GM06990 (cell line): ENCODE data around the gene ALOX12B.
A peak's percentile ranks its signal among the peaks of the same experiment; 100 is the strongest.

ENCODE experiments used
- DNase-seq: peaks from one replicate; pipeline ENCODE4 v3.0.0-alpha.2; 2011; ENCODE audit not compliant: insufficient read length; ENCODE audit errors: extremely low read depth
- H3K27me3 ChIP-seq: replicated peaks from 2 replicates; pipeline ENCODE4 v1.6.0; 2011; ENCODE audit warnings: low read length; ENCODE audit not compliant: control insufficient read depth, insufficient read depth
- H3K36me3 ChIP-seq: 2 replicates; pipeline ENCODE4 v1.5.1; 2011; ENCODE audit warnings: low read length; ENCODE audit not compliant: control insufficient read depth, insufficient read depth
- H3K4me3 ChIP-seq: replicated peaks from 2 replicates; pipeline ENCODE4 v1.5.1; 2011; ENCODE audit warnings: low read depth, mild to moderate bottlenecking, control low read depth, low read length
- CTCF ChIP-seq: IDR thresholded peaks from 2 replicates; pipeline ENCODE4 v1.5.1; 2011; ENCODE audit warnings: low read length, control low read depth, mild to moderate bottlenecking, inconsistent platforms; ENCODE audit not compliant: insufficient read depth, poor library complexity, severe bottlenecking

ALOX12B gene

DNA sequence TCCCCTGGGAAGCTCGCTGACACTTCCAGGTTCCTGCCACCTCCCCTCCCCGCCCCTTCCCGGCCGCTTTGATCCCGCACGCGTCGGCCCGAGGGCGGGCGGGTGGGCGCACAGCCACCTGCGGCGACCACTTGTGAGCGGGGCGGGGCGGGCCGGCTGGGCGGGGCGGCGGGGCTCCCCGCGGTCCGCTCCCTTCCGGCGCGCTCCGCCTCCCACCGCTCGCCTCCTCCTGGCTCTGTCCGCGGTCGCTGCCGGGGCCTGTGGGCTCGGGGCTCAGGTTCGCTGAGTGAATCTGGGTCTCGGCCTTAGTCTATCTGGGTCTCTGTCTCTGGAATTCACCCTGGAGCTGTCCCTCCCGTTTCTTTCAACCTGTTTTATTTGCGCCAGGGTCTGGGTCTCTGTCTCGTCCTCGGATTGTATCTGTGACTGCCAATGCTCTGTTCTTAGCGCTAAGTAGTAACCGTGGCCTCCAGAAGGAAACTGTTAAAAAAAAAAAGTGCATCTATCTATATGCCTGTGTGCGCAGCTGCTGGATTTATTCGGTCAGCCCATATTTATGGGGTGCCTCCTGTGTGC, 39.1 kb upstream of the ALOX12B start:
- peak; percentile 76 for DNase-seq
- Histone ChIP-seq H3K36me3 (no peaks in the 10 kb centered on the region), H3K4me3 (peak overlapping the region; percentile 70), H3K27me3 (no peaks in the 10 kb centered on the region)
- TF ChIP-seq CTCF = no peak

DNA sequence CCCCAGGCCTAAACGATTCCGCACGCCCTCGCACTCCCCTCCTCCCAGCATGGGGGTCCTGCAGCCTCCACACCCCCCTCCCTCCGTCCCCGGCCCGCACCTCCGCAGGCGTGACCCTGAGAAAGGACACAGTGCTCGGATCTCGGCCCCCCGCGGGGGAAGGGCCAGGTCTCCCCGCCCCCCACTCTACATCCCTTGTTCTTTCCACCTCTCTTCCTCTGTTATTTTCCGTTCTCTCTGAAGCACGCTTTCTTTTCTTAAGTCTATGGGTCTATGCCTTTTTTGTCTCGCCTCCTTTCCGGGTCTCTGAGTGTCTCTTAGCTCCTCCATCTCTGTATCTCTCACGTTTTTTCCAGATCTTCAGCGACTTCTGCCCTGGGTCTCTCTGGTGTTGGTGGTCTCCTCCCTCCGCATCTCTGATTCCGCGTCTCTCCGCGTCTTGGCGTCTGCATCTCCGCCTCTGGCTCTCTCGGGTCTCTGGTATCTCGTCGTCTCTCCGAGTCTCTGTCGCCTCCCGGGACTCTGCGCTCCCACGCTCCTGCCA, 38.5 kb upstream of the ALOX12B start:
- no peak for DNase-seq
- Histone ChIP-seq H3K4me3 (peak overlapping the region; percentile 70), H3K27me3 (no peaks in the 10 kb centered on the region), H3K36me3 (no peaks in the 10 kb centered on the region)
- TF ChIP-seq CTCF = no peak

- TF ChIP-seq CTCF = no peak
- H3K36me3 ChIP-seq = no peaks in the 10 kb centered on the region
- peak; percentile 78 for DNase-seq
- H3K4me3 ChIP-seq = peak overlapping the region; percentile 70
- H3K27me3 ChIP-seq = no peaks in the 10 kb centered on the region
Measured at GRCh38 chr17:8125154-8125946, 37.8 kb upstream of the ALOX12B start.

DNA sequence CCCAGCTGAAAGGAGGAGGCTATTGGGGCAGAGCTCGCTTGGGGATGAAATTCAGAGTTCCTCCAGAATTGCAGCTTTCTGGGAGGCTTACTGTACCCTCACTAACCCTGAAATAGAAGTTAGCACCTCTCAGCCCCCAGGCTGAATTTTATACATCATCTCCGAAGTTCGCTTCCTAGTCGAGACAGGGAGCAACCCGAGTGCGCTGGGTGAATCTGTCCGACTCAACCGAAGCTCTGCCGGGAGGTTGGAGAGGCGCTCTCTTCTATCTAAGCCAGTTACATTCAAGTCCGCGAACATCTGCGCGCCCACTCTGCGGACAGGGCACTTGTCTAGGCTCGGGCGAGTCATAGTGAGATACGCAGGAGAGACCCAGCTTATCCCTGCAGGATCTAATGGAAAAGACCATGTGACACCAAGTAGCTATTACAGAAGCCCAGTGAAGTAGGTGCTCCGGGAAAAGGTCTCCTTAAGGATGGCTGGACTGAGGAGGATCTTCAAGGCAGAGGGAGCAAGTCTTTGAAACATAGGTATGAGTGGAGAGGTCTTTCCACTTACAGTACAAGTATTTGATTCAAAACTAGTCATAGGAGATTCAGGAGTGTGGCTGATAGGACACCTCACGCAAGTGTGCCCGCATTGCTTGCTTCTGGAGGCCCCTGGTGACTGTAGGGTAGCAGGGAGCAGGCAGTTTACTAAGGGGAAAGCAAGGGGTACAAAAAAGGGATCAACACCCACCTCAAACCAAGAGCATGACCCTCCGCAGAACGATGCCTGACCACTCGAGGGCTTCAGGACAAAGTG, 37.0 kb upstream of the ALOX12B start:
- no peak for TF ChIP-seq CTCF
- H3K36me3 ChIP-seq = no peaks in the 10 kb centered on the region
- no peak for DNase-seq
- H3K4me3 ChIP-seq = peak overlapping the region; percentile 55
- no peaks in the 10 kb centered on the region for H3K27me3 ChIP-seq

- peak within 1 kb of the TSS; percentile 68 for H3K4me3 ChIP-seq
- H3K27me3 ChIP-seq = no peaks in the 10 kb centered on the region
- H3K36me3 ChIP-seq = no peaks in the 10 kb centered on the region
- no peak for DNase-seq
- TF ChIP-seq CTCF = no peak
Measured at GRCh38 chr17:8123695-8124349, 36.3 kb upstream of the ALOX12B start, which contains the start of gene HES7. TSS of gene HES7 (minus strand) at chr17:8124106. CDS start at chr17:8124084, 22 bp downstream.
